Measurements from ENCODE around the gene DENND2A. TPM values are rescaled to one million over a fixed set of nuclear protein-coding genes. Genes with fewer than 3 reads are reported as not detected.

Gene DENND2A
- total and polyA plus RNA-seq, 2 of the 4 experiments (the other 2 are of a cell fraction) = 7.5 to 10.3 TPM

DNA sequence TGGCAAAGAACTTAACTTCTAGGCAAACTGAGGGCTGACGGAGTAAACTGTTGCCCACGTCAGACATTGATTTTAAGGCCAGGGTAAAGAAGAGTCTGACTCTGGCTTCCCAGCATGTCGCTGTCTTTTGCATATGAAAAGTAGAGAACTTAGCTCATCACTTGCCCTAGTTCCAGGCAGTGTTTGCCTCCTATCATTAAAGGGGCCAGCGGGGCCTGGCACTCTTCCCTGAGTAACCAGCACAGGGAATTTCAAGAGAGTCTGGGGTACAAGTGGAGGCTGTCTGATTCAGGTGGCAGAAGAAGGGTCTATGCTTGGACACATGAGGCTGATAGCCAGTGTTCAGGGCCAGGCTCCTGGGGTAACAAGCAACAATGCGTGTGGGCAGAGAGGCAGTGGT is 4.8 kb downstream of the DENND2A start:
- no peak for DNase-seq
- H3K4me1 ChIP-seq (ENCODE audit: control insufficient read depth, insufficient read depth, low read length) = peaks cover 18% of the 10 kb centered on the region
- intact Hi-C loops (cut with micrococcal nuclease) (no loop called here), in situ Hi-C loops (cut with MboI; ENCODE audit: low sequenced_read_pairs) (no loop called here), dilution Hi-C loops (cut with HindIII; ENCODE audit: low sequenced_read_pairs, unreplicated experiment) (no loop called here)
- H3K4me2 ChIP-seq (ENCODE audit: low read depth, low read length) = no peak overlapping the region
- BruUV-seq (replicated peaks) = no TSS peak
- ChIA-PET POLR2A (ENCODE audit: unreplicated experiment) (no interaction called here), CTCF (no interaction called here)
- H3K56ac ChIP-seq (ENCODE audit: extremely low read depth, insufficient read depth, low read length) = no peak overlapping the region
- H4K20me1 ChIP-seq (ENCODE audit: insufficient read depth, low read length) = peaks cover 34% of the 10 kb centered on the region; the same call in 1 of the 2 replicates
- H4K5ac ChIP-seq (ENCODE audit: low read depth, low read length) = no peak overlapping the region; the same call in 1 of the 2 replicates
- H4K91ac ChIP-seq (ENCODE audit: insufficient read depth, low read depth, low read length) = no peak overlapping the region
- H4K8ac ChIP-seq (ENCODE audit: low read depth in 2 of 2, low read length in 2 of 2) = peak overlapping the region in 1 of 2 experiments; percentile 15; a peak in 1 of 4 replicates
- H2BK20ac ChIP-seq (ENCODE audit: low read depth, low read length) = no peak overlapping the region
- no peak overlapping the region for H3K27ac ChIP-seq (ENCODE audit: insufficient read depth, low read length)
- H2BK120ac ChIP-seq (ENCODE audit: low read depth, low read length) = no peak overlapping the region
- TF ChIP-seq ELK1 (IDR thresholded peaks at IDR 0.05; ENCODE audit: borderline replicate concordance, low read depth, low read length) = no peak
- no peak for TF ChIP-seq CHD1 (IDR thresholded peaks at IDR 0.05; ENCODE audit: low read depth, low read length)
- TF ChIP-seq POLR2A (IDR thresholded peaks at IDR 0.05; ENCODE audit: low read depth, low read length) = no peak
- TF ChIP-seq RAD21 (IDR thresholded peaks at IDR 0.05; ENCODE audit: low read length) = no peak
- TF ChIP-seq, protein P1, sequence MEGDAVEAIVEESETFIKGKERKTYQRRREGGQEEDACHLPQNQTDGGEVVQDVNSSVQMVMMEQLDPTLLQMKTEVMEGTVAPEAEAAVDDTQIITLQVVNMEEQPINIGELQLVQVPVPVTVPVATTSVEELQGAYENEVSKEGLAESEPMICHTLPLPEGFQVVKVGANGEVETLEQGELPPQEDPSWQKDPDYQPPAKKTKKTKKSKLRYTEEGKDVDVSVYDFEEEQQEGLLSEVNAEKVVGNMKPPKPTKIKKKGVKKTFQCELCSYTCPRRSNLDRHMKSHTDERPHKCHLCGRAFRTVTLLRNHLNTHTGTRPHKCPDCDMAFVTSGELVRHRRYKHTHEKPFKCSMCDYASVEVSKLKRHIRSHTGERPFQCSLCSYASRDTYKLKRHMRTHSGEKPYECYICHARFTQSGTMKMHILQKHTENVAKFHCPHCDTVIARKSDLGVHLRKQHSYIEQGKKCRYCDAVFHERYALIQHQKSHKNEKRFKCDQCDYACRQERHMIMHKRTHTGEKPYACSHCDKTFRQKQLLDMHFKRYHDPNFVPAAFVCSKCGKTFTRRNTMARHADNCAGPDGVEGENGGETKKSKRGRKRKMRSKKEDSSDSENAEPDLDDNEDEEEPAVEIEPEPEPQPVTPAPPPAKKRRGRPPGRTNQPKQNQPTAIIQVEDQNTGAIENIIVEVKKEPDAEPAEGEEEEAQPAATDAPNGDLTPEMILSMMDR (conservative IDR thresholded peaks at IDR 0.05; ENCODE audit: low read depth, low read length) = no peak
- no peak for TF ChIP-seq NFE2L2 (IDR thresholded peaks at IDR 0.05; ENCODE audit: low read depth, low read length)
- TF ChIP-seq RCOR1 (IDR thresholded peaks at IDR 0.05; ENCODE audit: insufficient replicate concordance, low read length) = no peak
- no peak for TF ChIP-seq CEBPB (IDR thresholded peaks at IDR 0.05; ENCODE audit: low read depth, low read length)
- TF ChIP-seq, protein P2, sequence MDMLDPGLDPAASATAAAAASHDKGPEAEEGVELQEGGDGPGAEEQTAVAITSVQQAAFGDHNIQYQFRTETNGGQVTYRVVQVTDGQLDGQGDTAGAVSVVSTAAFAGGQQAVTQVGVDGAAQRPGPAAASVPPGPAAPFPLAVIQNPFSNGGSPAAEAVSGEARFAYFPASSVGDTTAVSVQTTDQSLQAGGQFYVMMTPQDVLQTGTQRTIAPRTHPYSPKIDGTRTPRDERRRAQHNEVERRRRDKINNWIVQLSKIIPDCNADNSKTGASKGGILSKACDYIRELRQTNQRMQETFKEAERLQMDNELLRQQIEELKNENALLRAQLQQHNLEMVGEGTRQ (IDR thresholded peaks at IDR 0.05; ENCODE audit: low read depth, low read length) = no peak
- no peak for TF ChIP-seq RFX5 (IDR thresholded peaks at IDR 0.05; ENCODE audit: low read depth, low read length)
- TF ChIP-seq FOS (IDR thresholded peaks at IDR 0.05; ENCODE audit: low read depth, low read length) = no peak
- TF ChIP-seq MAFK (IDR thresholded peaks at IDR 0.05; ENCODE audit: low read depth, low read length) = no peak
- TF ChIP-seq BHLHE40 (IDR thresholded peaks at IDR 0.05; ENCODE audit: low read depth, low read length) = no peak
- no peak for TF ChIP-seq MAZ (IDR thresholded peaks at IDR 0.05; ENCODE audit: borderline replicate concordance, low read depth, low read length)
- TF ChIP-seq SMC3 (IDR thresholded peaks at IDR 0.05; ENCODE audit: low read depth, low read length) = no peak
- H3K4me3 ChIP-seq (ENCODE audit: insufficient read depth, low read depth, low read length) = no peak overlapping the region
- no peak overlapping the region for H2AFZ ChIP-seq (replicated peaks; ENCODE audit: low read length, poor library complexity)
- H2BK15ac ChIP-seq (ENCODE audit: low read depth, low read length) = 0 out of 3 replicates have a peak overlapping the region, but pooled peaks have one; percentile 27
- ATAC-seq (ENCODE audit: low read depth) = no peak
- H3K14ac ChIP-seq (replicated peaks; ENCODE audit: low read depth, low read length) = 0 out of 2 replicates have a peak overlapping the region, but pooled peaks have one; percentile 14
- peak overlapping the region; percentile 11; the same call in 1 of the 2 replicates for H2AK5ac ChIP-seq (ENCODE audit: low read depth, low read length)
- H2BK5ac ChIP-seq (ENCODE audit: low read depth, low read length, poor library complexity, severe bottlenecking) = no peak overlapping the region
- H3K4ac ChIP-seq (ENCODE audit: low read depth, low read length) = no peak overlapping the region; the same call in 1 of the 2 replicates
- peaks cover 4% of the 10 kb centered on the region; the same call in 1 of the 2 replicates for H3K36me3 ChIP-seq (ENCODE audit: control insufficient read depth, insufficient read depth, low read length)
- H3K18ac ChIP-seq (ENCODE audit: low read depth, low read length) = 0 out of 2 replicates have a peak overlapping the region, but pooled peaks have one; percentile 38
- H3K27me3 ChIP-seq (ENCODE audit: control insufficient read depth, insufficient read depth, low read length) = no peaks in the 10 kb centered on the region
- H3K79me1 ChIP-seq (ENCODE audit: low read depth in 1 of 2, low read length in 2 of 2) = peaks cover 18 to 65% of the 10 kb centered on the region in 2 experiments
- 100% methylated on average over 2 of the region's 5 CpGs; no CpG with 5 or more reads in 1 of the 2 experiments for WGBS, 2 experiments (ENCODE audit: extremely low coverage in 2 of 2, insufficient read length in 1 of 2)
- H2AK9ac ChIP-seq (replicated peaks; ENCODE audit: low read depth, low read length, poor library complexity) = peak overlapping the region; percentile 25
- H3K9ac ChIP-seq (ENCODE audit: low read depth, low read length) = no peak overlapping the region
- H3K23ac ChIP-seq (ENCODE audit: low read depth, low read length) = 0 out of 2 replicates have a peak overlapping the region, but pooled peaks have one; percentile 31
- H3K9me3 ChIP-seq (ENCODE audit: control insufficient read depth, insufficient read depth, low read length) = no peaks in the 10 kb centered on the region
- H3K9me1 ChIP-seq (ENCODE audit: insufficient read depth, low read length) = peaks cover 22% of the 10 kb centered on the region; the same call in 1 of the 2 replicates

Data from IMR-90 (cell line).